ENCODE measurements around the gene GOSR2.

- TF ChIP-seq CTCF (conservative IDR thresholded peaks at IDR 0.05) (no peak), EZH2 (IDR thresholded peaks at IDR 0.05; ENCODE audit: low read depth) (no peak)
Observed at GRCh38 chr17:46972346-46972745, 49.4 kb downstream of the GOSR2 start.
